H9 (cell line): ENCODE results near the gene PRKCA. TPM values are rescaled to one million over a fixed set of nuclear protein-coding genes. Genes with fewer than 3 reads are reported as not detected.

Experiments
- DNase-seq: peaks from one replicate; pipeline ENCODE4 v3.0.0-alpha.2; 2017
- H2AFZ ChIP-seq: one replicate; pipeline ENCODE4 v1.6.1; 2013; ENCODE audit warnings: mild to moderate bottlenecking, low read length, control low read depth, moderate library complexity
- H2AK5ac ChIP-seq: 2 replicates; pipeline ENCODE4 v1.6.1; 2013; ENCODE audit warnings: low read length, control low read depth, mixed read lengths; ENCODE audit not compliant: insufficient read length
- H2BK120ac ChIP-seq: one replicate; pipeline ENCODE4 v1.6.1; 2013; ENCODE audit warnings: low read depth, mild to moderate bottlenecking, low read length, control low read depth, inconsistent platforms; ENCODE audit not compliant: poor library complexity, severe bottlenecking
- H2BK12ac ChIP-seq: 2 replicates; pipeline ENCODE4 v1.6.1; 2013; ENCODE audit warnings: low read length, control low read depth, mixed read lengths, low read depth; ENCODE audit not compliant: insufficient read length
- H2BK15ac ChIP-seq: 2 replicates; pipeline ENCODE4 v1.6.1; 2013; ENCODE audit warnings: low read depth, low read length, control low read depth
- H2BK20ac ChIP-seq: one replicate; pipeline ENCODE4 v1.6.1; 2013; ENCODE audit warnings: low read depth, mild to moderate bottlenecking, low read length, control low read depth, inconsistent platforms; ENCODE audit not compliant: poor library complexity, severe bottlenecking
- H2BK5ac ChIP-seq: 2 replicates; pipeline ENCODE4 v1.6.1; 2013; ENCODE audit warnings: low read length, control low read depth, mixed read lengths; ENCODE audit not compliant: insufficient read length
- H3K14ac ChIP-seq: 2 replicates; pipeline ENCODE4 v1.6.1; 2013; ENCODE audit warnings: low read length, control low read depth; ENCODE audit not compliant: insufficient read depth
- H3K18ac ChIP-seq: 2 replicates; pipeline ENCODE4 v1.6.1; 2013; ENCODE audit warnings: low read depth, mild to moderate bottlenecking, mixed read lengths, low read length, control low read depth; ENCODE audit not compliant: insufficient read length
- H3K23ac ChIP-seq: 2 replicates; pipeline ENCODE4 v1.6.1; 2013; ENCODE audit warnings: low read length, control low read depth, mixed read lengths, low read depth; ENCODE audit not compliant: insufficient read length
- H3K23me2 ChIP-seq: 2 replicates; pipeline ENCODE4 v1.6.1; 2013; ENCODE audit warnings: low read depth, mild to moderate bottlenecking, mixed read lengths, low read length, control low read depth; ENCODE audit not compliant: insufficient read length, poor library complexity, severe bottlenecking
- H3K27ac ChIP-seq: 2 replicates; pipeline ENCODE4 v1.5.1; 2013; ENCODE audit warnings: low read length, control low read depth, mixed read lengths, low read depth; ENCODE audit not compliant: insufficient read length
- H3K27me3 ChIP-seq: 2 replicates; pipeline ENCODE4 v1.6.1; 2013; ENCODE audit warnings: low read length, control low read depth, inconsistent platforms; ENCODE audit not compliant: insufficient read depth
- H3K4ac ChIP-seq: 2 replicates; pipeline ENCODE4 v1.6.1; 2013; ENCODE audit warnings: low read depth, mild to moderate bottlenecking, control low read depth, inconsistent platforms, low read length, moderate library complexity
- H3K4me1 ChIP-seq: 2 replicates; pipeline ENCODE4 v1.6.1; 2013; ENCODE audit warnings: low read length, control low read depth, inconsistent platforms; ENCODE audit not compliant: insufficient read depth
- H3K4me2 ChIP-seq: 2 replicates; pipeline ENCODE4 v1.6.1; 2013; ENCODE audit warnings: low read length, control low read depth, mixed read lengths; ENCODE audit not compliant: insufficient read length, insufficient read depth
- H3K56ac ChIP-seq: 2 replicates; pipeline ENCODE4 v1.6.1; 2013; ENCODE audit warnings: low read depth, mild to moderate bottlenecking, mixed read lengths, low read length, control low read depth; ENCODE audit not compliant: insufficient read length
- H3K79me1 ChIP-seq: 2 replicates; pipeline ENCODE4 v1.6.1; 2013; ENCODE audit warnings: low read depth, mild to moderate bottlenecking, moderate library complexity, low read length, control low read depth, inconsistent platforms; ENCODE audit not compliant: insufficient read depth, poor library complexity, severe bottlenecking
- H3K79me2 ChIP-seq: 2 replicates; pipeline ENCODE4 v1.6.1; 2013; ENCODE audit warnings: low read length, control low read depth, inconsistent platforms; ENCODE audit not compliant: insufficient read depth
- H3K9ac ChIP-seq: 2 replicates; pipeline ENCODE4 v1.6.1; 2013; ENCODE audit warnings: low read length, control low read depth, mixed read lengths; ENCODE audit not compliant: insufficient read length; ENCODE audit errors: extremely low read depth
- H3K9me3 ChIP-seq: one replicate; pipeline ENCODE4 v1.6.1; 2013; ENCODE audit warnings: low read depth, low read length, inconsistent platforms; ENCODE audit not compliant: control insufficient read depth
- H3T11ph ChIP-seq: one replicate; pipeline ENCODE4 v1.6.1; 2013; ENCODE audit warnings: mild to moderate bottlenecking, low read length, control low read depth, inconsistent platforms
- H4K20me1 ChIP-seq: one replicate; pipeline ENCODE4 v1.6.1; 2013; ENCODE audit not compliant: control insufficient read depth, insufficient read length, insufficient read depth
- H4K5ac ChIP-seq: 2 replicates; pipeline ENCODE4 v1.6.1; 2013; ENCODE audit warnings: low read depth, mild to moderate bottlenecking, mixed read lengths, low read length, control low read depth; ENCODE audit not compliant: insufficient read length
- H4K8ac ChIP-seq: replicated peaks from 2 replicates; pipeline ENCODE4 v1.6.1; 2013; ENCODE audit warnings: low read length, control low read depth, mixed read lengths, low read depth; ENCODE audit not compliant: insufficient read length
- H4K91ac ChIP-seq: 2 replicates; pipeline ENCODE4 v1.6.1; 2013; ENCODE audit warnings: low read depth, mild to moderate bottlenecking, moderate library complexity, mixed read lengths, low read length, control low read depth; ENCODE audit not compliant: insufficient read length
- H3K27ac Mint-ChIP-seq, 3 experiments: 2 replicates in 2 of 3; 3 replicates in 1 of 3; pipeline ENCODE4 v1.8.0; 2020 to 2021; ENCODE audit warnings: mixed read lengths in 3 of 3, mild to moderate bottlenecking in 1 of 3, moderate library complexity in 1 of 3
- H3K27me3 Mint-ChIP-seq: 2 replicates; pipeline ENCODE4 v1.8.0; 2021; ENCODE audit warnings: low read depth, mild to moderate bottlenecking, moderate library complexity, mixed read lengths
- H3K36me3 Mint-ChIP-seq, 3 experiments: 2 replicates in 2 of 3; 3 replicates in 1 of 3; pipeline ENCODE4 v1.8.0; 2020 to 2021; ENCODE audit warnings: low read depth in 3 of 3, mixed read lengths in 3 of 3; ENCODE audit not compliant: insufficient read depth in 1 of 3
- H3K4me1 Mint-ChIP-seq, 2 experiments: 2 replicates each; pipeline ENCODE4 v1.8.0; 2020; ENCODE audit warnings: mixed read lengths in 2 of 2
- H3K4me3 Mint-ChIP-seq, 2 experiments: 2 replicates in 1 of 2; 3 replicates in 1 of 2; pipeline ENCODE4 v1.8.0; 2020 to 2021; ENCODE audit warnings: mild to moderate bottlenecking in 2 of 2, mixed read lengths in 2 of 2, moderate library complexity in 1 of 2
- H3K9me3 Mint-ChIP-seq, 2 experiments: 2 replicates in 1 of 2; 3 replicates in 1 of 2; pipeline ENCODE4 v1.8.0; 2020; ENCODE audit warnings: mild to moderate bottlenecking in 2 of 2, mixed read lengths in 2 of 2, moderate library complexity in 1 of 2
- CTCF ChIP-seq: fragments of 200-600 bp; sonication (generic); conservative IDR thresholded peaks from 3 replicates; pipeline ENCODE4 v1.8.0; 2021; ENCODE audit warnings: antibody characterized with exemption, mild to moderate bottlenecking
- WGBS: extraction: QIAGEN DNeasy Blood & Tissue Kit; methylation state at CpG from one replicate; pipeline ENCODE4 v1.1.7; 2013; ENCODE audit warnings: missing lambda C conversion rate, low lambda C conversion rate, mixed read lengths; ENCODE audit not compliant: insufficient read length; ENCODE audit errors: extremely low coverage; 5-methylcytosine and 5-hydroxymethylcytosine counted together
- total RNA-seq: library from RNA; stranded (reverse); gene quantifications from 2 replicates; pipeline ENCODE4 v1.2.1, GENCODE V29; 2021

Gene PRKCA
- total RNA-seq, 1 experiment from 2014 or later = 10.5 TPM

DNA sequence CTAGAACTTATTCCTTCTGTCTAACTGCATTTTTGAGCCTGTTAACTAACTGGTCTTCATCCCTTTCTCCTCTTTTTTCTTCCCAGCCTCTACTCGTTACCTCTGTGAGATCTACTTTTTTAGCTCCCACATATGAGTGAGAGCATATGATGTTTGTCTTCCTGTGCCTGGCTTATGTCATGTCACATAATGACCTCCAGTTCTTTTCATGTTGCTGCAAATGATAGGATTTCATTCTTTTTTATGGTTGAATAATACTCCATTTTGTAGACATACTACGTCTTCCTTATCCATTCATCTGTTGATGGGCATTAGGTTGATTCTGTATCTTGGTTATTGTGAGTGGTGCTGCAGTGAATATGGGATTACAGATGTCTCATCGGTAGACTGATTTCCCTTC lies 184.7 kb downstream of the PRKCA start:
- no peak overlapping the region for H3K18ac ChIP-seq
- H3K79me2 ChIP-seq = no peaks in the 10 kb centered on the region
- no peaks in the 10 kb centered on the region; the same call in 1 of the 2 replicates for H3K4me1 ChIP-seq
- no peak overlapping the region for H2BK15ac ChIP-seq
- no peak overlapping the region for H3K14ac ChIP-seq
- no peaks in the 10 kb centered on the region for H3K79me1 ChIP-seq
- H3K23me2 ChIP-seq = no peaks in the 10 kb centered on the region
- Mint-ChIP-seq H3K4me3 (no peak overlapping the region), H3K4me1 (peaks cover 22 to 23% of the 10 kb centered on the region in 2 experiments), H3K27ac (no peak overlapping the region), H3K9me3 (no peaks in the 10 kb centered on the region), H3K36me3 (no peaks in the 10 kb centered on the region; a peak in 1 of 7 replicates), H3K27me3 (no peaks in the 10 kb centered on the region)
- no peak overlapping the region for H3K4ac ChIP-seq
- no peaks in the 10 kb centered on the region for H3K27me3 ChIP-seq
- no peak overlapping the region for H4K91ac ChIP-seq
- H3K9ac ChIP-seq = no peak overlapping the region
- H2BK120ac ChIP-seq = no peak overlapping the region
- no peak overlapping the region for H3K4me2 ChIP-seq
- no peak overlapping the region for H2AK5ac ChIP-seq
- no peak overlapping the region for H3K56ac ChIP-seq
- DNase-seq = no peak
- H2BK5ac ChIP-seq = no peak overlapping the region
- TF ChIP-seq CTCF = no peak
- no peak overlapping the region for H4K8ac ChIP-seq
- H2BK20ac ChIP-seq = no peak overlapping the region
- H4K5ac ChIP-seq = no peak overlapping the region
- H2BK12ac ChIP-seq = no peak overlapping the region
- WGBS = no CpG with 5 or more reads among the region's 3 CpGs
- H4K20me1 ChIP-seq = no peaks in the 10 kb centered on the region
- no peak overlapping the region for H3T11ph ChIP-seq
- no peaks in the 10 kb centered on the region for H3K9me3 ChIP-seq
- H2AFZ ChIP-seq = no peak overlapping the region
- H3K23ac ChIP-seq = no peak overlapping the region
- no peak overlapping the region for H3K27ac ChIP-seq
